Activated CD4-positive, alpha-beta T cell treated with anti-CD3 and anti-CD28 coated beads, Interleukin-2, amount 50 U/mL, for 4 hours (primary cell): ENCODE results near the gene LRIT2.

Experiments
- DNase-seq, 2 experiments: peaks; one replicate each; pipeline ENCODE4 v3.0.0-alpha.2; 2020

LRIT2 gene

DNA sequence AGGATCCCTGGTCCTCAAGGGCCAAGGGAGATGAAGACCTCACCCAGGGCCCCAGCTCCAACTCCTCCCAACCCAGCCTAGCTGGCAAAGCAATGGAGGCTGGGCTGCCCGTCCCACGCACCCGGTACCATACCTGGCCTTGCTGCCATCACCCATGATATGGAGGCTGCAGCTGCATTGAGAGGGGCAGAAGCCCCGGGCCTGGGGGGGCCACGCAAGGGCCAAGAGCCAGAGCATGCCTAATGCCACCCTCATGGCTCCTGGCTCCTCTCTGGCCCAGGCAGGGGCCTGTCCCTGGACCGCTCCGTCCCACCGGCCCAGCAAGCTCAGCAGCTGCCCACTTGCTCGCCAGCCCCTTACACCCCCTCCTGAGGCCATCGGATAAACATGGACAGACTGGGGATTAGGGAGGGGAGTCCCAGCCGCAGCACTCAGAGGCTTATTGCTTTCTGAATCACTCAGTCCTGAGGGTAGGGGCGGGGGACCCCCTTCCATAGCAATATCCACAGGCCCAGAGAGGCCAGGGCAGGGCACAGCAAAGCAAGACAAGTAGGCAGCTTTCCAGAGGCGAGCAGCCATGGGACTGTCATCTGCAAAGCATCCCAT, 15.9 kb upstream of the LRIT2 start, which contains the start of gene LRIT1:
Gene LRIT1, minus strand, starts transcription at position 362 of the 606 bp plus-strand sequence. Its CDS starts 107 bp downstream, at position 255.
- DNase-seq, result no peak

DNA sequence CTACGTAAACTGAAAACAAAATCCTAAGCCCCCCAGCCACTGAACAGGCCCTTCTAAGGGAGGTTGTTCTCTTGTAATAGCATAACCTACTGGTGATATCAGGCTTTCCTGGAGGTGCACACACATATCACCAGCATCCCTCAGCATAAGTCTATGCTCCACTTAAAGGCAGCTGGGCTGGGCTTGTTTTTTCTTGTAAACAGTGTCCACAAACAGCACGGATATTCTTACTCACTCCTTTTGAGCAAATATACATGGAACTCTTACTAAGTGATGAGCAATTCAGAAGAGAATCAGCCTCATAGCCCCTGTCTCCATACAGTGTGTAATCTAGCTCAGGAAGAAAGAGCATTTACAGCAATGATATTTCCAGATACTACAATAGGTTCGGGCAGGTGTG, 13.6 kb upstream of the LRIT2 start:
- DNase-seq, result no peak

DNA sequence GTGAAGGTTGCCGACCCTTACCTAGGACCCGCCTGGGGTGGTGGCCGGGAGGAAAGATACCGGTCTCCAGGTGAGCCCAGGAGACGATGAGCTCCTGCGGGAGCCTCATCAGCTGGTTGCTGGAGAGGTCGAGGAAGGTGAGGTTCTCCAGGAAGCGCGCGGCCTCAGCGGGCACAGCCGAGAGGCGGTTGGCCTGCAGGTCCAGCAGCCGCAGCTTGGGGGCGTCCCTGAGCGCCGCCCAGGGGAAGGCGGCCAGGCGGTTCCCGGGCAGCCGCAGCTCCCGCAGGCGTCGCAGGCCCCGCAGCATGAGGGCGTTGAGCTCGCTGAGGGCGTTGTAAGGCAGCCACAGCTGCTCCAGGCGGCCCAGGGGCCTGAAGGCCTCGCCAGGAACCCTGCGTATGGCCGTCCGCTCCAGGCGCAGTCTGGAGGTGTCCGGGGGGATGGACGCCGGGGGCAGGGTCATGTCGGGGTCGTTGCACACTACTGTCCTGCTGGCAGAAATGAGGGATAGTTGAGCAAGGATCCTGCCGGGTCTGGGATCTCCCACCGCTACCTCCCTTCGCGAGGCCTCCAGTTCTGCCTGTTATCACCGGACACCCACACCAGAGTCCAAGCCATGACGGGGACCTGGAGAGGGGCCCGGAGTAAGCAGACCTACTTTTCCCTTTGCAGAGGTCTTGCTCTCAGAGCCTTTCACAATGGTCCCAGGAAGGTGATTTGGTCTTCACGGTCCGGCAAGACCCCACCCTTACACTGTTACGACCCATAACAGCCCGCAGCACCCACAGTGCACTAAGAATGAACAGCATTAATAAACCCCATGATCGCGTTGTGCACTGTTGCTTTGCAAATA, 12.1 kb upstream of the LRIT2 start:
- DNase-seq, result no peak

DNA sequence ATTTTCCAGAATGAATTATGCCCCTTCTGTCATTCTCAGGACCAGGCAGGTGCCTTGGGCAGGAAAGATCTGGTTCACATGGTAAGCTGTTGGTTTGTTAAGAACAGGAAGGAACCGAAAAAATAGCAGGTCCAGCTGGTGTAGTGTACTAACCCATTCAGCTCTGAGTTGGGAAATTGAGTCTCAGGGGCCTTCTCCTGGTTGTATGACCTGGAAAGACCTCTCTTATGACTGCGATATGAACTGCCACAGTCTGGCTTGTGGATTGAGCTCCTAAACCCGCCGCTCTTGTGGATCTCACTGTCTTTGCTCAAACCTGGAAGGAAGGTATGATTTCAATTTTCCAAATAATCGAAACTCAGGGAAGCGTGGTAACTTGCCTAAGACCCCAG, 11.5 kb upstream of the LRIT2 start:
- no peak for DNase-seq

DNA sequence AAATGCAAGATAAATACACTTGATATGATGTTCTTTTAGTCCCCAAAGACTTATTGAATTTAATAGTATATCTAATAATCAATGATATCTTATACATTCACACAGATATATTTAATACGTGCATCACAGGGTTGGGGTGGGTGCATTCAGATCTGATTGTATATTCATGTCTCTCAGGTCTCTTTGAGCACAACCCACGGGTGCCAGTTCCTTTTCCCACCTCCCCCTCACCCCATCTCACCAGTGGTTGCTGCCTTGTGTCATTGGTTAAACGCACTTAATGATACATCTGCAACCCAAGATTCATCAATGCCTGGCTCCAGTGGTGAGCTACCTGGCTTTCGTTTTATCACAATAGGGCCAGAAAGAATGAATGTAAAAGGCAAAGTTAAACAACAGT, 9.8 kb upstream of the LRIT2 start:
- no peak for DNase-seq

DNA sequence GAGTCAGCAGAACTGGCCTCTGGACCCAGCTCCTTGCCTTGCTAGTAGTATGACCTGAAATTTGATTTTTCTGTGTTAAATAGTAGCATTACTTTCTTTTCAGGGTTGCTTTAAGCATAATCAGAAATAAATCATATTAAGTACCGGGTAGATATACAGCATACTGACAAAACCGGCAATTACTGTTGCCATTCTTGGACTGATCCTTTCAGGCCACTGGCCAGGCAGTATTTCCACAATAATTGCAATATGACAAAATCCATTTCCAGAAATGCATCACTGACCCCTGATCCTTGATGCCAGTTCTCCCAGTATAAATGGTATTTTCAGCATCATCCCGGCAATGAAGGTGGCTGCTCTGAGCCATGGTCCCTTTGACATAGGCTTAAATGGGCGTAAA, 9.1 kb upstream of the LRIT2 start:
- no peak for DNase-seq

DNA sequence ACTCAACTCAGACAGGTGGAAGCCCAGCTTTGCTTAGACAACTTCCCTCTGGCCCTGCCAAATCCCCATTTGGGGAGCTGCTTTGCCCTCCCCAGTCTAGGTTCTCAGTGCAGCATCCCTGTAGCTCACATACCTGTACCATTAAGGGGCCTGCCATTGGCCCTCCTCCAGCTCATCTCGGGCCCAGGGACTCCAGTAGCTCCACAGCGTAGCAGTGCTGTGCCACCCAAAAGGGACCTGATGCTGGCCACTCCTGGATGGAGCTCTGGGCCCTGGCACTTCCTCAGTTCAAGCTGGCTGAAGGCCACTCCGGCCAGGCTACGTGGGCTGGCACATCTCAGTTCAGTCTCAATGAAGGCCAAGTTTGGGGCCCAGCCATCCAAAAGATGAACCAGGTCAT, 8.6 kb upstream of the LRIT2 start:
- no peak for DNase-seq

DNA sequence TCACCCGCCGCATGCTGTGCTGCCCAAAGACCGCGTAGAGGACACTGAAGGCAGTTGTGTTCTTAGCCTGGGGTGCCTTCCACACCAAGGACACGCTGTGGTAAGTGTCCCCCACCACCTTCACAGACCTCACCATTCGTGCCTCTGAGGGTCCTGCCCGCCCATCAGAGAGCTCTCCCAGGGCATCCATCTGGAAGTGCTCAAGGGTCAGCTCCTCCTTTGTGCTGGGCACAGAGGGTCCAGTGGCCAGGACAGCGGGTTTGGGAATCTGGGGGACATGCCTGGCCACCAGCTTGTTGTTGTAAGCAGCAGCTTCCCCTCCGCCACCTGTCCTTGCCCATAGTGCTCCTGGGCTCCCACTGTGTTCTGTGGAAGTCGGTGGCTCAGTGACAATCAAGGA, 7.0 kb upstream of the LRIT2 start:
- DNase-seq, result no peak

DNA sequence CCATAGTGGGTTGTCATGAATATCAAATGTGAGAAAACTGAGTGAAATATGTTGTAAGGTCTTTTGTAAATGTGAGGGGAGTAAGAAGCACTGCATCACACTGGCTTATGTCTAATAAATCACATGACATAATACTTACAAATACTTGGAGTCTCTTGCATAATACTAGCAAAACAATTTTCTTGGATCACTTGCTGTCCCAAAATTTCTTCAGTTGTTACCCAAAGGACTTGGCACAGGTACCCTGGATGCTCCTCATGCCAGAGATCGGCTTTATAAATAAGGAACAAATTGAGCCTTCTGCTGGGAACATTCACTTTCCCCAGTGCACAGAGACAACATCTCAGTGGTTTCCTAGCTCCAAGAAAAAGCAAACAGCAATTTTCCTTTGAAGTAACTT, 5.0 kb upstream of the LRIT2 start:
- DNase-seq, result no peak

DNA sequence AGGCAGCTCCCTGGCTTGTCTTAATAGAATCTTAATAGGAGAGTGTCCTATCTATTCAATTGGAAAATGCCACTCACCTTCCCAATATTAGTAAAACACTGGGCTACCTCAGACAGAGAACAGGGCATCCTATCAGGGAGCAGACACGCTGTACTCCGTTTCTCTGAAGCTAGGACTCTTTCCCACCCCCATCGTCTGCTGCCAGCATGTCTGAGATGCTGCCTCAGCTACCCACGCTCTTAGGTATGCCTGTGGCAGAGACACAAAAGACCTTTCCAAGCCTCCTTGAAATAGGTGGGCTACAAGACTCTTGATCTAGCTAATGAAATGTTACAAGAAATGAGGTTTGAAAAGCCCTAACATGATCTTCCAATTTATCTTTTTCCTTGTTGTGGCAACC, 2.5 kb upstream of the LRIT2 start:
- DNase-seq, result no peak

DNA sequence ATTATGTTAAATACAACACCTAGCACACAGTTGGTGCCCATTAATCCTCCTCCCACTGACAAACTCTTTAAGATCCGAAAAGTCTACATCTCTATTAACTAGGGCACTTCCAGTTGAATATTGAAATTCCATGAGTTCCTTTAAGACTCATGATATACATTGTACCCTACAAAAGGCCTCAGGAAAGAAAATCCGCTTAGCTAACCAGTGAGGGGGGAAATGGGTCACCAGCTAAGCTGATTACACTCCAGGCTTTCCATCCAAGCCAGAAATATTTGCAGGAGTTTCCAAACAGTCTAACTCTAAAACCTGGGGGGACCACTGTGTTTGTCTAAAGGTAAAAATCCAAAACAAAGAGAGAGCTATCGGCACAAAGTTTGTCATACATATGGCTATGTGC, 1.3 kb upstream of the LRIT2 start:
- no peak for DNase-seq

DNA sequence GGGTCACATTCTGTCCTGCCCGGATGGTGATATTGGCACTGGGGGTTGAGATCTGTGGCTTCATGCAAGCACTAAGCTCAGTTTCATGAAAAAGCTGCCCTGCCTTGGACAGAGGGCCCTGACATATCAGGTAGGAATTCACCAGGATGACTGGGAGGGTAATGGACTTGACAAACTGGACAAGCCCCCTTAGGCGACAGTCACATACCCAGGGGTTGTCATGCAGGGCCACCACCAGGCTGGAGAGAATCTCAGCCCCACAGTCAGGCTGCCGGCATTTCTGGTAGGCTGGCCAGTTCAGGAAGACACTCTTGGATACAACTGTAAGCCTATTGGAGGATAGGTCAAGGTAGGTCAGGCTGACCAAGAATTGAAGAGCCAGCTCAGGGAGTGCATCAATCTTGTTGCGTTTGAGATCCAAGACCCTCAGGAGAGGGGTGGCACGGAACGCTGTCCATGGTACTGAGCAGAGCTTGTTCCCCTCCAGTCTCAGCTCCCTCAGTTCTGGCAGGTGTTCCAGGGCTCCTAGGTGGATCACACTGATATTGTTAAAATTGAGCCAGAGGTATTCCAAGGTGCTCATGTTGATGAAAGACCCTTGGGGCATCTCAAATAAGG, 824 bp downstream of the LRIT2 start:
- DNase-seq, result no peak

DNA sequence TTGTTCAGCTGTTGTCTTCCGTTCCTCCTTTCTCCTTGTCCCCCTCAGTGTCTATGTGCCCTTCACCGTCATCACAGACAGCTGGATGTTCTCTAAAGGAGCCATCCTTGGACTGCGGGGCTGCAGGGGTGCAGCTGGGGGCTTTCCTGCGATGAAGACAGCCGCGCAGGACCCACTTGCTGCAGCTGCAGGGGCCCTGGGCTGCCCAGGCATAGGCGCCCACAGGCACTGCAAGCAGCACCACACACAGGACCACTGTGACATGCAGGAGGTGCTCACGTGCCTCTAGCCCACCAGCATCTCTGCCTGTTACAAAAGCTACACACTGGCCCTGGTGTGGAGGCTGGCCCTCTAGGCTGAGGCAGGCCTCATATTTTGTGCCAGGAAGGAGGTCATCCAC, 3.4 kb downstream of the LRIT2 start:
- no peak for DNase-seq

DNA sequence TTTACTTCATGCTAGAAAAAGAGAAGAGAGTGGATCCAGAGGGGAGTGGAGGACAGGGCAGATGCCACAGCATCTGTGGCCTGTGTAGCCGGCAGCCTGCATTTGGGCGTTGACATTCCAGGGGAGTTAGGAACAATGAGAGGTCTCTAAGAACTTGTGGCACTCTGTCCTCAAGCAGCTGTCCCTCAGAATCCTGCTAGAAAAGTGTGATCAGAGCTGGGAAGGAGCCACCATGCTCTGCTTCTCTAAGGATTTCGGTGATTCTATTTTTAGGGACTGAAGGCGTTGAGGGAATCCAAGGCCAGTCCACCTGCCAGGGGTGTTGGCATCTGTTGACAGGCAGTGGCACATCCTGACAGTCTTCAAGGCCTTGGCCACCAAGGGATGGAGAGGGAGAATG, 7.6 kb downstream of the LRIT2 start:
- DNase-seq, result no peak

DNA sequence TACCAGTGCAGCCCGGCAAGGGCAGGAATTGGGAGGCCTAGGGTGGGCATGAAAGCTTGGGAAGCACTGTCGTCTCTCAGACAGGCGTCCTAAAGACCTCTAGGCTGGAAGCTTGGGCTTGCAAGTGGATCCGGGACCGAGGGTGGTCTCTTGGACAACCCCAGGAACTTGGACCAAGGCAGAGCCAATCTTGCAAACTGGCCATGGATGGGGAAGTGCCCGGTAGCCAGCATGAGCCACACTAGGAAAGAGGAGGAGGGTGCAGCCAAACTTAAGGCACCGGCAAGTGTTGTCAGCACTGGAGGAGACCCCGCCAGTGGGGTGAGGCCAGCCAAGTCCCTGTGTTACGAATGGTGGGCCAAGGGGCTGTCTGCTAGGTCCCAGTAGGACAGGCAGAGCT, 8.5 kb downstream of the LRIT2 start:
- DNase-seq, result no peak

DNA sequence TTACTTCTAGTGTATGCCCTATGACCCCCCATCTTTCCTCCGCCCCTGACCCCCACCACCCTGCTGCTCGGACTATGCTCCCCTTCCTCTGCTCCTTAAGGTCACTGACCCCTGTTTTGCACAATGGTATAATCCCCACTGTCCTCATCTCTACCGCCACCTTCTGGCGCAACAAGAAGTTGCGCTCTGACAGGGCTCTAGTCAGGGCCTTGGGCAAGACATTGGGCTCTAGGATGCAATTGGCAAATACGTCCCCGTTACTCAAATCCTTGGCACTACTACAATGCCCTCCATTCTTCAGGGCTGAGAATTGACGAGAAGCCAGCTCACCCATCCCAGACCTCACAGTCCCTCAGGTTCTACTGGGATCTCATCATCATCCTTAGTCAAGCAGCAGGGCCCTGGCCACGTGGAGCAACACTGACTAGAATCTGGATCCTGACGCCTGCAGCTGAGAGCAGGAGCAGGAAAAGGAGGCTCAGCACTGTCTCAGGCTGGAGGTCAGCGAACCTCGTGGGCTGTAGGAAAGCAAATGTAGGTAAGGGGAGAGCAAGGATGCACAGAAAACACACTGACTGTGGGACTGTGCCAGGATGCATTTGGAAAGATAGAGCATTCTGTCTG, 10.6 kb downstream of the LRIT2 start:
- DNase-seq, result no peak

DNA sequence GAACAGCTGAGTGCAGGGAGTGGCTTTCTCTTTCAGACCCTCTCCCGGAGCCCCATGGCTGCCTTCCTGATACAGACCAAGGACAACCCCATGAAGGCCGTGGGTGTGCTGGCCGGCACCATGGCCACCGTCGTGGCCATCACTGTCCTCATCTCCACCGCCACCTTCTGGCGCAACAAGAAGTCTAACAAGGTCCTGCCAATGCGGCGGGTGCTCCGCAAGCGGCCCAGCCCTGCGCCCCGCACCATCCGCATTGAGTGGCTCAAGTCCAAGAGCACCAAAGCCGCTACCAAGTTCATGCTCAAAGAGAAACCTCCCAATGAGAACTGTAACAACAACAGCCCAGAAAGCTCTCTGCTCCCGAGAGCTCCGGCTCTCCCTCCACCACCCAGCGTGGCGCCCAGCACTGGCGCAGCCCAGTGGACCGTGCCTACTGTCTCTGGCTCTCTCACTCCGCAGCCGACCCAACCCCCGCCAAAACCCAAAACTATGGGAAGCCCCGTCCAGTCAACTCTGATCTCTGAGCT, 11.2 kb downstream of the LRIT2 start:
- DNase-seq, result no peak

DNA sequence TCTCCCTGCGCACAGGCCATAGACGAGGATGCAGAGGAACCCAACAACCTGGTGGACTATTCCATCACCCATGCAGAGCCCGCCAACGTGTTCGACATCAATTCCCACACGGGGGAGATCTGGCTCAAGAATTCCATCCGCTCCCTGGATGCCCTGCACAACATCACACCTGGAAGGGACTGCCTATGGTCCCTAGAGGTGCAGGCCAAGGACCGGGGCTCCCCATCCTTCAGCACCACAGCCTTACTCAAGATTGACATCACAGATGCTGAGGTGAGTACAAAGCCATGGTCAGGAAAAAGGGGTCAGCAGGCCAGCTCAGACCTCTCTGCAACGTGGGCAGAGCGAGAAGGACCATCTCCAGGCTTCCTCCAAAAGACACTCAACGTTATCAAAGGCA, 12.3 kb downstream of the LRIT2 start:
- DNase-seq, result no peak

DNA sequence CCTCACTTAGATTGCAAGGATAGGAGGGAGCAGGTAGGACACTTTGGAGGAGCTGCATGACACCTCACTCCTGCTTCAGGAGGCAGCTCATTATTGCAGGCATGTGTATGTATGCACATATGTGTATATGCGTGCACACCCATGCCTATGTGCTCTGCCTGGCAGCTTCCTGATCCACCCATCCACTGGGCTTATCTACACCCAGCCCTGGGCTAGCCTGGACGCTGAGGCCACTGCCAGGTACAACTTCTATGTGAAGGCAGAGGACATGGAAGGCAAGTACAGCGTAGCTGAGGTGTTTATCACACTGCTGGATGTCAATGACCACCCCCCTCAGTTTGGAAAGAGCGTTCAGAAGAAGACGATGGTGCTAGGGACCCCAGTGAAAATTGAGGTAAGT, 13.3 kb downstream of the LRIT2 start:
- no peak for DNase-seq

DNA sequence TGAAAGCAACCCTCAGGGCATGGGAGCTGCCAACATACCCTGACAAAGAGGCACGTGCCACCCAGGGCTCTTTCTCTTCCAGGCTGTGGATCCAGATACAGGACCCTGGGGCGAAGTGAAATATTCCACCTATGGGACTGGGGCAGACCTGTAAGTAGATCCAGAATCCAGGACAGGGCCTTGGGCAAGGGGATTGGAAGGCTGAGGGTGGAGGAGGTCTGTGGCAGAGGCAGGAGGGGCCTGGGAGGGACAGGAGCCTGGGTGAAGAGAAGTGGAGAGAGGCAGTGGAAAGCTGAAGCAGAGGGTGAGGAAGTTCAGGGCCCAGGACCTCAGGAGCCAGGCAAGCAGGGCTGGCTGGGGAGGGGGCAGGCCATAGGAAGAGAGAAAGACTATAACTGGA, 13.8 kb downstream of the LRIT2 start:
- no peak for DNase-seq

DNA sequence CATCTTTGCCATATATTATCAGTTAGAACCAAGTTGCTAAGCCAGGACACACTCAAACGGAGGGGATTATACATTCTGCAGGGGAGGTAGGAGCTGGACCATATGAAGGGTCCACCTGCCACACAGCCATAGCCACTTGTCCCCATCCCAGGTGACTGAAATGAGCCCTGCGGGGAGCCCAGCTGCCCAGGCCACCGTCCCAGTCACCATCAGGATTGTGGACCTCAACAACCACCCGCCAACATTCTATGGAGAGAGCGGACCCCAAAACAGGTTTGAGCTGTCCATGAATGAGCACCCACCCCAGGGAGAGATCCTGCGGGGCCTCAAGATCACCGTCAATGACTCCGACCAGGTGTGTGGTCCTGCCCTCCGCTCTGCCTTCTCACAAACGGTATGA, 17.3 kb downstream of the LRIT2 start:
- DNase-seq, result no peak

DNA sequence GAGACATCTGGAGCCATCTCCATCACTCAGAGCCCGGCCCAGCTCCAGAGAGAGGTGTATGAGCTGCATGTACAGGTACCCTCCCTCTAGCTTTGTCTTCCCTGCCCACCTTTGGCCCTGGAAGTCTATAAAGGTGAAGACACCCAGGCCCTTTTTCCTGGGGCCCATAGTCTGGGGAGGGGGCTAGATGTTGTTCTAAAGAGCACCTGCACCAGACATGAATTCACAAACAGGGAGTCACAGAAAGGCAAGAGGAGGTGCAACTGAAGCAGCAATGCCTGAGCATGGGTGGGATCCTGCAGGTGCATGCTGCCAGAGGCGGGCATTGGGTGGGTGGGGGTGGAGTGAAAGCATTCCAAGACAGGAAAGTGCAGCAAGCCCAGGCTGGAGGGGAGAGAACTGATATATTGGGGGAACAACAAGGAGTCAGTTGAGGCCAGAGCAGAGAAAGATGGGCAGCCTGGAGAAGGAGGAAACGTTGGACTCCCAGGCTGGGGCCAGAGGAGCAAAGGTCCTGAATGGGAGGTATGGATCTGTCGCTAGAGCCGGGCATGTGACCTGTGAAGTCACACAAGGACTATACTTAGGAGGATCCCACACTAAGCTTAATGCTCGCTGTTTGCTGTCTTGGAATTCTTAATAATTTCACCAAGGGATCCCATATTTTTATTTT, 19.4 kb downstream of the LRIT2 start:
- DNase-seq, result no peak
